CD8-positive, alpha-beta memory T cell (primary cell): Measurements from ENCODE around the gene SKAP1. TPM values are rescaled to one million over a fixed set of nuclear protein-coding genes. Genes with fewer than 3 reads are reported as not detected.

Experiments used
- CTCF ChIA-PET: fragments of 350-600 bp; sonication (Branson Sonifier 250); formaldehyde crosslinking; loops from one replicate; lab custom pipeline; 2021; ENCODE audit warnings: antibody characterized with exemption; lab: Charles Lee
- POLR2A ChIA-PET: fragments of 350-600 bp; sonication (Branson Sonifier 250); formaldehyde crosslinking; loops from one replicate; lab custom pipeline; 2021; ENCODE audit warnings: antibody characterized with exemption; lab: Charles Lee
- DNase-seq, 5 donors: peaks; one replicate each; pipeline versions ENCODE4 v3.0.0 to v3.0.0-alpha.2; 2020 to 2022; ENCODE audit warnings: mixed read lengths in 1 of 5
- H3K27ac ChIP-seq: one replicate; pipeline ENCODE4 v1.7.0; 2013; ENCODE audit warnings: low read depth, mild to moderate bottlenecking, low read length, moderate library complexity
- H3K27me3 ChIP-seq: 2 replicates; pipeline ENCODE4 v1.7.0; 2013; ENCODE audit warnings: low read length, mild to moderate bottlenecking; ENCODE audit not compliant: insufficient read depth, poor library complexity, severe bottlenecking
- H3K36me3 ChIP-seq: 2 replicates; pipeline ENCODE4 v1.7.0; 2013; ENCODE audit warnings: mild to moderate bottlenecking, low read length, moderate library complexity; ENCODE audit not compliant: insufficient read depth
- H3K4me1 ChIP-seq: 2 replicates; pipeline ENCODE4 v1.7.0; 2013; ENCODE audit warnings: mild to moderate bottlenecking, low read length, moderate library complexity; ENCODE audit not compliant: insufficient read depth
- H3K4me3 ChIP-seq: 2 replicates; pipeline ENCODE4 v1.7.0; 2013; ENCODE audit warnings: mild to moderate bottlenecking, low read length
- H3K9me3 ChIP-seq: 2 replicates; pipeline ENCODE4 v1.7.0; 2013; ENCODE audit warnings: mild to moderate bottlenecking, low read length
- H3K27ac Mint-ChIP-seq, 8 donors: one replicate each; pipeline ENCODE4 v1.8.0; 2020 to 2021; ENCODE audit warnings: mixed read lengths in 8 of 8, mild to moderate bottlenecking in 6 of 8, inconsistent platforms in 3 of 8, moderate library complexity in 3 of 8
- H3K27me3 Mint-ChIP-seq, 2 donors: one replicate each; pipeline ENCODE4 v1.8.0; 2020 to 2021; ENCODE audit warnings: mixed read lengths in 2 of 2, mild to moderate bottlenecking in 1 of 2, moderate library complexity in 1 of 2
- H3K36me3 Mint-ChIP-seq, 3 donors: one replicate each; pipeline ENCODE4 v1.8.0; 2020 to 2021; ENCODE audit warnings: mixed read lengths in 3 of 3, inconsistent platforms in 1 of 3, mild to moderate bottlenecking in 1 of 3
- H3K4me1 Mint-ChIP-seq, 3 donors: one replicate each; pipeline ENCODE4 v1.8.0; 2020 to 2021; ENCODE audit warnings: mixed read lengths in 3 of 3, inconsistent platforms in 1 of 3, mild to moderate bottlenecking in 1 of 3
- H3K4me3 Mint-ChIP-seq, 7 donors: one replicate each; pipeline ENCODE4 v1.8.0; 2020 to 2021; ENCODE audit warnings: mixed read lengths in 7 of 7, mild to moderate bottlenecking in 6 of 7, moderate library complexity in 4 of 7, inconsistent platforms in 2 of 7
- H3K9me3 Mint-ChIP-seq, 5 donors: one replicate each; pipeline ENCODE4 v1.8.0; 2020 to 2022; ENCODE audit warnings: mixed read lengths in 5 of 5, mild to moderate bottlenecking in 3 of 5, moderate library complexity in 2 of 5, inconsistent platforms in 1 of 5
- polyA plus RNA-seq: library from polyadenylated mRNA; unstranded; fragments of 300-500 nt; fragmentation: Illumina TruSeq; gene quantifications from one replicate; pipeline ENCODE4 v1.2.3, GENCODE V29; 2021
- total RNA-seq, 2 experiments: library from RNA; stranded (reverse); gene quantifications; one replicate each; pipeline ENCODE4 v1.2.3, GENCODE V29; 2021

Gene SKAP1
- total and polyA plus RNA-seq, 3 experiments from 2014 or later = 50.5 to 264 (median 56.0) TPM

DNA sequence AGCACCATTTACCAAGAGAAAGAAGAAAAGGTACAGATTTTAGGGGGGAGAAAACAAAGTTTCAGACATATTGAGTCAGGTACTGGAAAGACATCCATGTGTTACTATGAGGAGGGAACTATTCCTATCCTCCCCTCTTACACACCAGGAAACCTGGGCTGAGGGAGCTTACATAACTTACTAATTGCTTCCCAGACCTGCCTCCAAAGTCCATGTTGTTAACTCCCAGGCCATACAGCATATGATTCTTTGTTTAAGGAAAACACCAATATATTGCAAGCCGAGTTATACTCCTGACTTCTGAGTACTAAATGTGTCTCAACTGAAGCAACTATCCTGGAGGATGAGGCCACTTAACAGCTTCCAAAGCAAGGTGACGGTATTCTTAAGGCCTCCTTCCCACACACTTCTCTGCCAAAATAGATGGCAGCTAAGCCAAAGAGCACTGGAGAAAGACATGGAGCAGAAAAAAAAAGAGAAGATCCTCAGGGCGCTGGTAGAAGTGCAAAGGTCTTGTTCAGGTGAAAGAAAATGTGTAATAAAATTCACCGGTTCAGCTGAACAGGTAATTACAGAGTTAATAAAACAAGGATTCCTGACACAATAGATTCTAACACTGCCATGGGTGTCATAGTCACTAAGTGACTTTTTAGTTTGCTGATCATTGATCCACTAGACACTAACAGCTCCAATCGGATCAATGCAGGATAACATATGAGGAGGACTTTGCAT lies 151.1 kb downstream of the SKAP1 start:
- POLR2A ChIA-PET = no interaction called here
- no peak for DNase-seq
- Histone ChIP-seq H3K4me1 (no peaks in the 10 kb centered on the region), H3K4me3 (no peak overlapping the region), H3K27me3 (no peaks in the 10 kb centered on the region), H3K36me3 (peaks cover 7% of the 10 kb centered on the region), H3K9me3 (no peaks in the 10 kb centered on the region), H3K27ac (no peak overlapping the region)
- peak overlapping the region in 2 of 8 donors; percentile 5 to 26 for H3K27ac Mint-ChIP-seq
- CTCF ChIA-PET = no interaction called here
- H3K9me3 Mint-ChIP-seq = no peaks in the 10 kb centered on the region
- H3K4me1 Mint-ChIP-seq = peaks cover 19 to 48% (median 22%) of the 10 kb centered on the region in 3 donors
- no peaks in the 10 kb centered on the region for H3K27me3 Mint-ChIP-seq
- peaks cover 0 to 30% (median 23%) of the 10 kb centered on the region in 3 donors for H3K36me3 Mint-ChIP-seq
- H3K4me3 Mint-ChIP-seq = no peak overlapping the region

DNA sequence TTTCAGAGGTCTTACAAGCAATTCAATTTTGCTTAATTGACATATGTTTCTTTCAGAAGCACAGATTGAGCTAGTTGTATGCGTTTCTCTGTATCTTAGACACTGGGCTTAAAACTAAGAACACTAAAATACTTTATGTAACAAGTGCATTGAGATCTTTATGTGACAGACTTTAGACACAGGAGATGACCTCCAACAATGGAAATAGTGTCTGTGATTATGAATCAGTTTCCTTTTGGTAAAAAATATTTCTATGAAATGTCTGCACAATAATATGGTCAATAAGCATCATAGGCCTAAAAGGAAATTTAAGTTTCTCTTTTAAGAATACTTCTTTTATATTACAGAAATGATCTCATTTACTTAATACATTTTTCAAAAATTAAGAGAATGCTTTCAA lies 153.2 kb downstream of the SKAP1 start:
- H3K9me3 Mint-ChIP-seq = no peaks in the 10 kb centered on the region
- H3K36me3 Mint-ChIP-seq = peaks cover 0 to 29% (median 22%) of the 10 kb centered on the region in 3 donors
- POLR2A ChIA-PET = no interaction called here
- no peaks in the 10 kb centered on the region for H3K27me3 Mint-ChIP-seq
- H3K36me3 ChIP-seq = peaks cover 7% of the 10 kb centered on the region
- CTCF ChIA-PET = no interaction called here
- H3K4me3 ChIP-seq = no peak overlapping the region
- no peaks in the 10 kb centered on the region for H3K9me3 ChIP-seq
- H3K4me1 ChIP-seq = no peaks in the 10 kb centered on the region
- no peak overlapping the region for H3K27ac ChIP-seq
- peaks cover 8 to 39% (median 15%) of the 10 kb centered on the region in 3 donors for H3K4me1 Mint-ChIP-seq
- DNase-seq = no peak
- no peaks in the 10 kb centered on the region for H3K27me3 ChIP-seq
- H3K4me3 Mint-ChIP-seq = no peak overlapping the region
- peak overlapping the region in 2 of 8 donors; percentile 20 to 24 for H3K27ac Mint-ChIP-seq

DNA sequence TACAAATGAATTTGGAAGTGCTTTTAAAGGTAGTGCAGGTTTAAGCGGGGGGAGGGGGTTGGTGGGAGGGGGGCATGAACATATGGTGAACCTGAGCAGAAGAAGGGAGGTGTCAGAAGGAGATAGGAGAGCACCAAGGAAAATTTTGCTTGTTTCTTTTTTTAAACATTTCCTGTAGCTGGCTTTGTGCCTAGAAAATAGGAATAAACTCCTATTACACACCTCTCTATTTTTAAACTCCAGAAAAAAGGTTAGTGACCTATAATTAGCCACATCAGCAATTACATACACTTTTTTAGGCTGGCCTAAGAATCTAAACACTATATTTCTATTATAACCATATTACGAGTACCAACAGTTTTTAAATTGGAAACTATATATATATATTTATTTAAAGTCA lies 159.1 kb downstream of the SKAP1 start:
- Histone ChIP-seq H3K4me1 (peaks cover 1% of the 10 kb centered on the region), H3K27ac (no peak overlapping the region), H3K9me3 (no peaks in the 10 kb centered on the region), H3K4me3 (no peak overlapping the region), H3K36me3 (no peaks in the 10 kb centered on the region), H3K27me3 (no peaks in the 10 kb centered on the region)
- Mint-ChIP-seq H3K27ac (peak overlapping the region in 1 of 8 donors; percentile 63), H3K36me3 (peaks cover 0 to 16% (median 5%) of the 10 kb centered on the region in 3 donors), H3K4me1 (peaks cover 17 to 33% (median 22%) of the 10 kb centered on the region in 3 donors), H3K27me3 (no peaks in the 10 kb centered on the region), H3K4me3 (no peak overlapping the region), H3K9me3 (no peaks in the 10 kb centered on the region)
- DNase-seq = no peak
- ChIA-PET CTCF (interaction anchor here (1.2 kb wide), 1 partner anchor 37 kb away, joined by 3 read pairs; no protein-coding TSS in a partner anchor), POLR2A (no interaction called here)

- Mint-ChIP-seq H3K4me3 (no peak overlapping the region), H3K36me3 (peaks cover 0 to 8% (median 0%) of the 10 kb centered on the region in 3 donors), H3K9me3 (no peaks in the 10 kb centered on the region), H3K4me1 (peaks cover 18 to 39% (median 37%) of the 10 kb centered on the region in 3 donors), H3K27ac (peak overlapping the region in 2 of 8 donors; percentile 23 to 40), H3K27me3 (no peaks in the 10 kb centered on the region)
- Histone ChIP-seq H3K9me3 (no peaks in the 10 kb centered on the region), H3K27ac (no peak overlapping the region), H3K36me3 (no peaks in the 10 kb centered on the region), H3K27me3 (no peaks in the 10 kb centered on the region), H3K4me1 (peaks cover 8% of the 10 kb centered on the region), H3K4me3 (no peak overlapping the region)
- POLR2A ChIA-PET = interaction anchor here (0.7 kb wide), 1 partner anchor 188 kb away, joined by 3 read pairs; no protein-coding TSS in a partner anchor
- CTCF ChIA-PET = no interaction called here
- DNase-seq = no peak
Measured at GRCh38 chr17:48269209-48269608, 160.8 kb downstream of the SKAP1 start.

GRCh38 chr17:48263731-48264035 lies 166.3 kb downstream of the SKAP1 start:
- Mint-ChIP-seq H3K36me3 (peaks cover 0 to 22% (median 2%) of the 10 kb centered on the region in 3 donors), H3K27ac (no peak overlapping the region), H3K4me1 (peaks cover 20 to 46% (median 38%) of the 10 kb centered on the region in 3 donors), H3K9me3 (no peaks in the 10 kb centered on the region), H3K4me3 (no peak overlapping the region), H3K27me3 (no peaks in the 10 kb centered on the region)
- Histone ChIP-seq H3K4me1 (peaks cover 8% of the 10 kb centered on the region), H3K4me3 (no peak overlapping the region), H3K27me3 (no peaks in the 10 kb centered on the region), H3K9me3 (no peaks in the 10 kb centered on the region), H3K27ac (no peak overlapping the region), H3K36me3 (peaks cover 10% of the 10 kb centered on the region)
- DNase-seq = no peak
- ChIA-PET CTCF (interaction anchor here (1.1 to 3.1 kb wide), 6 partner anchors 9 to 330 kb away, joined by 5 to 10 read pairs (median 8); partner anchors contain the start of gene HOXB5), POLR2A (interaction anchor here (0.6 kb wide), 1 partner anchor 330 kb away, joined by 4 read pairs; the partner anchor contains the start of gene HOXB5)

GRCh38 chr17:48262982-48263730 lies 166.9 kb downstream of the SKAP1 start:
- ChIA-PET POLR2A (interaction anchor here (0.6 kb wide), 3 partner anchors 32 to 330 kb away, joined by 3 to 4 read pairs (median 3); partner anchors contain the start of gene HOXB5), CTCF (interaction anchor here (0.7 to 3.1 kb wide), 11 partner anchors 10 to 356 kb away, joined by 3 to 10 read pairs (median 5); partner anchors contain the start of genes HOXB5 and HOXB7)
- Mint-ChIP-seq H3K27me3 (no peaks in the 10 kb centered on the region), H3K9me3 (no peaks in the 10 kb centered on the region), H3K27ac (peak overlapping the region in 1 of 8 donors; percentile 70), H3K4me3 (no peak overlapping the region), H3K36me3 (peaks cover 0 to 24% (median 2%) of the 10 kb centered on the region in 3 donors), H3K4me1 (peaks cover 19 to 43% (median 36%) of the 10 kb centered on the region in 3 donors)
- Histone ChIP-seq H3K4me3 (no peak overlapping the region), H3K27me3 (no peaks in the 10 kb centered on the region), H3K27ac (no peak overlapping the region), H3K4me1 (peaks cover 8% of the 10 kb centered on the region), H3K36me3 (peaks cover 10% of the 10 kb centered on the region), H3K9me3 (no peaks in the 10 kb centered on the region)
- DNase-seq = no peak

GRCh38 chr17:48261297-48261880 lies 168.6 kb downstream of the SKAP1 start:
- H3K27me3 ChIP-seq = no peaks in the 10 kb centered on the region
- Mint-ChIP-seq H3K36me3 (peaks cover 0 to 35% (median 2%) of the 10 kb centered on the region in 3 donors), H3K4me1 (peaks cover 14 to 34% (median 28%) of the 10 kb centered on the region in 3 donors), H3K9me3 (no peaks in the 10 kb centered on the region), H3K27ac (peak overlapping the region in 7 of 8 donors; percentile 11 to 75 (median 69)), H3K27me3 (no peaks in the 10 kb centered on the region), H3K4me3 (peak overlapping the region in 1 of 7 donors; percentile 18)
- peaks cover 10% of the 10 kb centered on the region for H3K36me3 ChIP-seq
- ChIA-PET POLR2A (no interaction called here), CTCF (interaction anchor here (1.2 to 3.1 kb wide), 4 partner anchors 12 to 358 kb away, joined by 3 to 8 read pairs (median 5); no protein-coding TSS in a partner anchor)
- H3K4me3 ChIP-seq = no peak overlapping the region
- no peak overlapping the region for H3K27ac ChIP-seq
- peaks cover 8% of the 10 kb centered on the region for H3K4me1 ChIP-seq
- DNase-seq = no peak
- H3K9me3 ChIP-seq = no peaks in the 10 kb centered on the region
